ENCODE results near the gene HAUS8. TPM values are rescaled to one million over a fixed set of nuclear protein-coding genes. Genes with fewer than 3 reads are reported as not detected.

The HAUS8 gene
- total and polyA plus RNA-seq, 9 of the 15 experiments (the other 6 are each of a cell fraction or from before 2014, with no cell fraction given), result 20.5 to 53.2 (median 36.0) TPM

DNA sequence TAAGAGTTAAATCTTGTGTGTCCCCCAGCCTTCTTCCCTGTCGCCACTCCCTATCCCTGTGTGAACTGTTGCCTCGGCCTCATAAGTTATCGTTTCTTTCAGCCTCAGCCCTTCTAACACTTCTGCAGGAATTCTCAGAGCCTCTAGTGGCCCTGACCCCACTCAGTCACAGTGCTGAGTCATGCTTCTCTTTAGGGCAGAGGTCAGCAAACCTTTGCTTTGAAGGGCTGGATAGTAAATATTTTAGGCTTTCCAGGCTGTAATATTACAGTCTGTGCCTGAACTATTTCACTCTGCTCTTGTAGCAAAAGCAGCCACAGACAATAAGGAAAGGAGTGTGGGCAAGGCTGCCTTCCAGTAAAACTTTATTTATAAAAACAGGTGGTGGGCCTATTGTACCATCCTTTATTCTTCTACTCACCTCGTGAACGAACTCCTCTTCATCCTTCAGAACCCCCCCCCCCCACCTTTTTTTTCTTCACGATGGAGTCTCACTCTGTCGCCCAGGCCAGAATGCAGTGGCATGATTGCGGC lies 22.4 kb upstream of the HAUS8 start (continued):
- TF ChIP-seq MTA1 (IDR thresholded peaks at IDR 0.05; ENCODE audit: borderline replicate concordance) (no peak), LEF1 (IDR thresholded peaks at IDR 0.05) (peak; percentile 55; the same call in 1 of the 2 replicates), SP2 (IDR thresholded peaks at IDR 0.05; ENCODE audit: extremely low read depth, low read depth, low read length, poor library complexity, severe bottlenecking) (no peak), SIN3B (IDR thresholded peaks at IDR 0.05; ENCODE audit: low read depth) (no peak), RBM25 (IDR thresholded peaks at IDR 0.05; ENCODE audit: low read depth, low read length, severe bottlenecking) (peak; percentile 65), KDM1A (IDR thresholded peaks at IDR 0.05) (peak in 1 of 2 experiments; percentile 54; a peak in 1 of 4 replicates), JUND (IDR thresholded peaks at IDR 0.05; ENCODE audit: borderline replicate concordance, low read depth, low read length) (peak; percentile 83), JUND (tag; IDR thresholded peaks at IDR 0.05; ENCODE audit: borderline replicate concordance, low read depth, low read length) (peak; percentile 76; the same call in 2 of the 3 replicates), CBFA2T3 (IDR thresholded peaks at IDR 0.05) (no peak; the same call in 1 of the 2 replicates), NFIC (IDR thresholded peaks at IDR 0.05) (no peak), NCOR1 (IDR thresholded peaks at IDR 0.05) (peak; percentile 34; the same call in 1 of the 2 replicates), ZNF239 (CRISPR knock-in tag; IDR thresholded peaks at IDR 0.05) (peak; percentile 100), CSDE1 (IDR thresholded peaks at IDR 0.05) (no peak), RBM39 (optimal IDR thresholded peaks at IDR 0.05; ENCODE audit: low read depth, low read length) (no peak), MAFG (tag; conservative IDR thresholded peaks at IDR 0.05) (peak; percentile 98), EZH2 (IDR thresholded peaks at IDR 0.05; ENCODE audit: borderline replicate concordance, low read depth, low read length) (no peak), NELFE (IDR thresholded peaks at IDR 0.05; ENCODE audit: insufficient read depth, insufficient read length) (no peak), GATAD2A (IDR thresholded peaks at IDR 0.05) (0 out of 2 replicates have a peak, but pooled peaks have one; percentile 27)
- TF ChIP-seq, protein P1, sequence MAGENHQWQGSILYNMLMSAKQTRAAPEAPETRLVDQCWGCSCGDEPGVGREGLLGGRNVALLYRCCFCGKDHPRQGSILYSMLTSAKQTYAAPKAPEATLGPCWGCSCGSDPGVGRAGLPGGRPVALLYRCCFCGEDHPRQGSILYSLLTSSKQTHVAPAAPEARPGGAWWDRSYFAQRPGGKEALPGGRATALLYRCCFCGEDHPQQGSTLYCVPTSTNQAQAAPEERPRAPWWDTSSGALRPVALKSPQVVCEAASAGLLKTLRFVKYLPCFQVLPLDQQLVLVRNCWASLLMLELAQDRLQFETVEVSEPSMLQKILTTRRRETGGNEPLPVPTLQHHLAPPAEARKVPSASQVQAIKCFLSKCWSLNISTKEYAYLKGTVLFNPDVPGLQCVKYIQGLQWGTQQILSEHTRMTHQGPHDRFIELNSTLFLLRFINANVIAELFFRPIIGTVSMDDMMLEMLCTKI (IDR thresholded peaks at IDR 0.05; ENCODE audit: partially characterized antibody), result no peak
- TF ChIP-seq, protein P2, sequence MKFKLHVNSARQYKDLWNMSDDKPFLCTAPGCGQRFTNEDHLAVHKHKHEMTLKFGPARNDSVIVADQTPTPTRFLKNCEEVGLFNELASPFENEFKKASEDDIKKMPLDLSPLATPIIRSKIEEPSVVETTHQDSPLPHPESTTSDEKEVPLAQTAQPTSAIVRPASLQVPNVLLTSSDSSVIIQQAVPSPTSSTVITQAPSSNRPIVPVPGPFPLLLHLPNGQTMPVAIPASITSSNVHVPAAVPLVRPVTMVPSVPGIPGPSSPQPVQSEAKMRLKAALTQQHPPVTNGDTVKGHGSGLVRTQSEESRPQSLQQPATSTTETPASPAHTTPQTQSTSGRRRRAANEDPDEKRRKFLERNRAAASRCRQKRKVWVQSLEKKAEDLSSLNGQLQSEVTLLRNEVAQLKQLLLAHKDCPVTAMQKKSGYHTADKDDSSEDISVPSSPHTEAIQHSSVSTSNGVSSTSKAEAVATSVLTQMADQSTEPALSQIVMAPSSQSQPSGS (CRISPR knock-in tag; IDR thresholded peaks at IDR 0.05), result no peak
- TF ChIP-seq, protein P3, sequence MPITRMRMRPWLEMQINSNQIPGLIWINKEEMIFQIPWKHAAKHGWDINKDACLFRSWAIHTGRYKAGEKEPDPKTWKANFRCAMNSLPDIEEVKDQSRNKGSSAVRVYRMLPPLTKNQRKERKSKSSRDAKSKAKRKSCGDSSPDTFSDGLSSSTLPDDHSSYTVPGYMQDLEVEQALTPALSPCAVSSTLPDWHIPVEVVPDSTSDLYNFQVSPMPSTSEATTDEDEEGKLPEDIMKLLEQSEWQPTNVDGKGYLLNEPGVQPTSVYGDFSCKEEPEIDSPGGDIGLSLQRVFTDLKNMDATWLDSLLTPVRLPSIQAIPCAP (CRISPR knock-in tag; IDR thresholded peaks at IDR 0.05; ENCODE audit: borderline replicate concordance), result no peak
- TF ChIP-seq, protein P4, sequence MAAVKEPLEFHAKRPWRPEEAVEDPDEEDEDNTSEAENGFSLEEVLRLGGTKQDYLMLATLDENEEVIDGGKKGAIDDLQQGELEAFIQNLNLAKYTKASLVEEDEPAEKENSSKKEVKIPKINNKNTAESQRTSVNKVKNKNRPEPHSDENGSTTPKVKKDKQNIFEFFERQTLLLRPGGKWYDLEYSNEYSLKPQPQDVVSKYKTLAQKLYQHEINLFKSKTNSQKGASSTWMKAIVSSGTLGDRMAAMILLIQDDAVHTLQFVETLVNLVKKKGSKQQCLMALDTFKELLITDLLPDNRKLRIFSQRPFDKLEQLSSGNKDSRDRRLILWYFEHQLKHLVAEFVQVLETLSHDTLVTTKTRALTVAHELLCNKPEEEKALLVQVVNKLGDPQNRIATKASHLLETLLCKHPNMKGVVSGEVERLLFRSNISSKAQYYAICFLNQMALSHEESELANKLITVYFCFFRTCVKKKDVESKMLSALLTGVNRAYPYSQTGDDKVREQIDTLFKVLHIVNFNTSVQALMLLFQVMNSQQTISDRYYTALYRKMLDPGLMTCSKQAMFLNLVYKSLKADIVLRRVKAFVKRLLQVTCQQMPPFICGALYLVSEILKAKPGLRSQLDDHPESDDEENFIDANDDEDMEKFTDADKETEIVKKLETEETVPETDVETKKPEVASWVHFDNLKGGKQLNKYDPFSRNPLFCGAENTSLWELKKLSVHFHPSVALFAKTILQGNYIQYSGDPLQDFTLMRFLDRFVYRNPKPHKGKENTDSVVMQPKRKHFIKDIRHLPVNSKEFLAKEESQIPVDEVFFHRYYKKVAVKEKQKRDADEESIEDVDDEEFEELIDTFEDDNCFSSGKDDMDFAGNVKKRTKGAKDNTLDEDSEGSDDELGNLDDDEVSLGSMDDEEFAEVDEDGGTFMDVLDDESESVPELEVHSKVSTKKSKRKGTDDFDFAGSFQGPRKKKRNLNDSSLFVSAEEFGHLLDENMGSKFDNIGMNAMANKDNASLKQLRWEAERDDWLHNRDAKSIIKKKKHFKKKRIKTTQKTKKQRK (IDR thresholded peaks at IDR 0.05; ENCODE audit: borderline replicate concordance, low read depth, low read length), result no peak
